ENCODE results near the gene COX20. TPM values are rescaled to one million over a fixed set of nuclear protein-coding genes. Genes with fewer than 3 reads are reported as not detected.

COX20 gene
- total RNA-seq, 2 donors from 2014 or later, result 13.2 to 35.3 TPM

GRCh38 chr1:244862354-244862698 is 26.9 kb downstream of the COX20 start:
- intact Hi-C loops (cut with DNase I), result no loop called here
- H3K4me1 ChIP-seq, result peaks cover 55% of the 10 kb centered on the region
- 1% methylated on average over 7 of the region's 7 CpGs for WGBS, 2 donors

GRCh38 chr1:244862699-244863490 is 27.4 kb downstream of the COX20 start:
- H3K9me3 ChIP-seq, result no peaks in the 10 kb centered on the region
- peaks cover 51% of the 10 kb centered on the region for H3K4me1 ChIP-seq
- H3K4me3 ChIP-seq, result peak overlapping the region; percentile 98 to 99
- intact Hi-C loops (cut with DNase I), result no loop called here
- WGBS, 2 donors, result 0% methylated on average over 18 to 62 of the region's 87 CpGs
- DNase-seq, result peak; percentile 97 to 99 (median 98)
- H3K27ac ChIP-seq, result peak overlapping the region; percentile 97 to 100 (median 100)
- peaks cover under 1 to 18% of the 10 kb centered on the region in 2 donors for H3K36me3 ChIP-seq (replicated peaks in 1 of 2; ENCODE audit: insufficient read depth in 1 of 2, low read depth in 2 of 2)
- TF ChIP-seq CTCF (IDR thresholded peaks at IDR 0.05) (peak in 1 of 7 experiments; percentile 14), POLR2A (IDR thresholded peaks at IDR 0.05) (peak; percentile 77 to 89 (median 83))
- peak; percentile 81 for ATAC-seq
- H3K27me3 ChIP-seq, result no peaks in the 10 kb centered on the region

More at GRCh38 chr1:244862354-244862698, 26.9 kb downstream of the COX20 start:
- peak overlapping the region; percentile 46 to 47 for H3K4me3 ChIP-seq
- ATAC-seq (no peak), DNase-seq (no peak)
- peaks cover 6 to 23% of the 10 kb centered on the region in 2 donors for H3K36me3 ChIP-seq (replicated peaks in 1 of 2; ENCODE audit: insufficient read depth in 1 of 2, low read depth in 2 of 2)
- no peak for TF ChIP-seq POLR2A (IDR thresholded peaks at IDR 0.05)
- TF ChIP-seq CTCF (IDR thresholded peaks at IDR 0.05), result no peak
- no peaks in the 10 kb centered on the region for H3K9me3 ChIP-seq
- H3K27ac ChIP-seq, result peak overlapping the region; percentile 97 to 100 (median 100)
- no peaks in the 10 kb centered on the region for H3K27me3 ChIP-seq

GRCh38 chr1:244863491-244864252 is 28.2 kb downstream of the COX20 start:
- Histone ChIP-seq H3K27me3 (no peaks in the 10 kb centered on the region), H3K9me3 (no peaks in the 10 kb centered on the region), H3K27ac (peak overlapping the region; percentile 97 to 100 (median 100)), H3K4me1 (peaks cover 43% of the 10 kb centered on the region), H3K4me3 (peak overlapping the region; percentile 98 to 99), H3K36me3 (replicated peaks in 1 of 2; ENCODE audit: insufficient read depth in 1 of 2, low read depth in 2 of 2) (peaks cover 0 to 12% of the 10 kb centered on the region in 2 donors)
- intact Hi-C loops (cut with DNase I), result no loop called here
- 1% methylated on average over 40 to 89 of the region's 92 CpGs for WGBS, 2 donors
- ATAC-seq (peak; percentile 9), DNase-seq (peak; percentile 31 to 46 (median 40))
- TF ChIP-seq POLR2A (IDR thresholded peaks at IDR 0.05) (no peak), CTCF (IDR thresholded peaks at IDR 0.05) (no peak)

- intact Hi-C loops (cut with DNase I), result no loop called here
- peak; percentile 97 to 99 (median 98) for DNase-seq
Measured at GRCh38 chr1:244864253-244865027, 29.0 kb downstream of the COX20 start, which contains the start of gene HNRNPU. HNRNPU (minus strand) TSS chr1:244864543; CDS start chr1:244864307, 236 bp downstream.

More at GRCh38 chr1:244864253-244865027, 29.0 kb downstream of the COX20 start, which contains the start of gene HNRNPU:
- peak within 1 kb of the TSS; percentile 97 to 100 (median 100) for H3K27ac ChIP-seq
- TF ChIP-seq POLR2A (IDR thresholded peaks at IDR 0.05) (peak; percentile 98 to 99 (median 98)), CTCF (IDR thresholded peaks at IDR 0.05) (peak in 6 of 7 experiments; percentile 18 to 58 (median 44))
- 0 to 1% methylated on average over 42 to 64 of the region's 71 CpGs for WGBS, 2 donors
- H3K27me3 ChIP-seq, result no peaks in the 10 kb centered on the region
- ATAC-seq, result peak; percentile 85
- no peaks in the 10 kb centered on the region for H3K9me3 ChIP-seq
- peaks cover 0 to 6% of the 10 kb centered on the region in 2 donors for H3K36me3 ChIP-seq (replicated peaks in 1 of 2; ENCODE audit: insufficient read depth in 1 of 2, low read depth in 2 of 2)
- H3K4me3 ChIP-seq, result peak within 1 kb of the TSS; percentile 98 to 99
- peaks cover 37% of the 10 kb centered on the region for H3K4me1 ChIP-seq
